GM19025 (cell line): ENCODE measurements around the gene SETBP1.

Source experiments
- ATAC-seq: cut with Tn5 transposase; IDR thresholded peaks from one replicate; pipeline ENCODE4 v1.9.1; 2021; ENCODE audit warnings: mild to moderate bottlenecking, low read depth, moderate library complexity; ENCODE audit not compliant: unreplicated experiment

SETBP1 gene

DNA sequence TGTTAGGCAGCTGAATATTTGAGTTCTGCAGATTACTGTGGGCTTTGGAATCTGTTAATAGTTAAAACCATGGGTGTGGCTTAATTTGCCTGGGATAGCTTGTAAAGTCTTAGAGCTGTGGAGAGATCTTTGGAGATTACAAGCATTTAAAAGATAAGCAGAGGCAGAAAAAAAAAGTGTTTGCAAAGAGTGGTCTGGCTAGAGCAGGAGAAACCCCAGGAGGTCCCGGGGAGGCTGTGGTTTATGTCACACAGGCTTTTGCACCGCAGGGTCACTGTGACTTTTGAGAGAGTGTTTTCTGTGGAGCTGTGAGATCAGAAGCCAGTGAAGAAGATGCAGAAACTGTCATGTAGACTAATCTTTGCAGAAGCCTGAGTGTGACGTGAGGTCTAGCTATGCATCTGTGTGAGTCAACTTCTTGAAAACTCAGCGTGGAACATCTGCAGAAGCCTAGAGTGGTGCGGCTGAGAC, 49.0 kb downstream of the SETBP1 start:
- ATAC-seq, result no peak

- no peak for ATAC-seq
These were observed 50.3 kb downstream of the SETBP1 start for GRCh38 chr18:44730803-44731529.

DNA sequence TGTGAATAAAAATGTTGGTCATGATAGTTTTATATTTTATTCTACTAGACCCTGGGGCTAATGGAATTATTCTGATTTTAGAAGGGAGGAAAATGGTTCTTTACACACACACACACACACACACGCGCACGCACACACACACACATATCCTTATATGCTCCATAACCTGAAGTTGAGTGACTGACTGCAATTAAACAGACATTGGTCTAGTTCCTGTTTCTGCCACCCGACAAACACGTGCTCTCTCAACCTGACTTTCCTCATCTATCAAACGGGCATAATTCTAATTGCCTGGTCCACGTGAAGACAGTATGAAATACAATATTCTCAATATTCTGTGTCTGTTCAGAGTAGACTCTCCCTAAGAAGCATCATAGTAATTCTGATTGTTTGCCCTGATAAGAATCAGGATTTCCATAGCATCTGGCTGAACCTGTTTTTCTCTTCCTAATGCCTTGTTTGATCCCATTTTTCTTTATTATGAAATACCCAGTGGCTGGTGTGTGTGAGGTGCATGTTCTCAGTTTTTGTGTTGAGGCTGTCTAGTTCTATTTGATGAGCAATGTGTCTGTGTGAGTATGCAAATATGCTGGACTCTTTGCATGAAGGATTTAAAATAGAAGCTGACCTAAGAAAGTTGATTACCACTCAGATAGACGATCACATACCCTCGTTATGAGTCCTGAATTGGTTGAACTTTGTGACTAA, 51.0 kb downstream of the SETBP1 start:
- peak; percentile 47 for ATAC-seq

GRCh38 chr18:44732238-44732563, 51.5 kb downstream of the SETBP1 start:
- no peak for ATAC-seq

DNA sequence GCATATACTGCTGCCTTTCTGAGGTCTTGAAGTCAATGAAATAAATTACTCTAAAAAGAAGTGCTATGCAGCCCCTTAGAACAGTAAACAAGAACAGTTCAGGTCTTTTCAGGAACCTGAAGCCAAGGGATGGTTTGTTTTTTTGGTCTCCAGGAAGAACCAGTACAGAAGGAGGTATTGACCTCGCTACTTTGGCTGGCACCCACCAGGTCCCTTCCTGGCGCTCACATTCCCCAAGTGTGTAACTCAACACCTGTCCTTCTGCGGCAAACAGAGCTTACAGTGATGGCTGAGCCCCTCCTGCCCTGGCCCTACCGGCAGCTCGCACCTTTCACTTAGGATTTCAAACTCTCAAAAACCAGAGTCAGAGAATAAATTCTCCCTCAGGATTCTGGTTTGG, 51.9 kb downstream of the SETBP1 start:
- ATAC-seq, result no peak

GRCh38 chr18:44733069-44733753, 52.5 kb downstream of the SETBP1 start:
- no peak for ATAC-seq

DNA sequence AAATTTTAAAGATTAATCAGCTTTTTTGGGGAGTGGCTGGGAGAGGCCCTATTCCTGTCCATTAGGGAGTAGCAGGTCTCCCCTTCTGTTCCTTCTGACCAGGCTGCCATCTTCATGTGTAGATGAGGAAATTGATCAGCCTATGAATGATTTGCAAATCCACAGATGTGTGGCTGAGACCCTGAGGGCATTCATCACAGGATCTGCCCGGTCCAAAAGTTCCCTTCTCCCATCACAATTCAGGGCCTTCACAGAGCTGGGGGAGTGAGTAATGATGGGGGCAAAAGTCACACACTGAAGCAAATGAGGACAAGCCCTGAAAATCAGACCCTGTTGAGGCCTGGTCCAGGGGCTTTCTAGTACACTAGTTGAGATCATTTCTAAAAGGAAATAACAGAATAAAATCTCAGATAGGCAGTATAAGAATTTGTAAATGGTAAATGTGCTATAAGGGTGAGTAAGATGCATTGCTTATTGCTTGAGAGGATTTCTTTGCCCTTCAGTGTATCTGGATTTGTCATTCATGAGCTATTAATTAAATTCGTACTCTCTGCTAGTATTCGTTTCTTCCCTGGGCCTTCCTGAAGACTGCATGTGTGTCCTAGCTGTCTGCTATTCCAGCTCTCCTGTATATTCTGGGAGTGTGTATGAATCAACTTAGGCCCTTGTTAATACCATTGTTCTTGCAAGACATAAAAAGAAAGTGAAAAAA, 53.2 kb downstream of the SETBP1 start:
- no peak for ATAC-seq

GRCh38 chr18:44735096-44735495, 54.4 kb downstream of the SETBP1 start:
- ATAC-seq, result no peak

- ATAC-seq, result no peak
These were observed 56.1 kb downstream of the SETBP1 start for GRCh38 chr18:44736664-44737380.

GRCh38 chr18:44737623-44738022, 56.9 kb downstream of the SETBP1 start:
- no peak for ATAC-seq

GRCh38 chr18:44740000-44740399, 59.3 kb downstream of the SETBP1 start:
- no peak for ATAC-seq

GRCh38 chr18:44741085-44741484, 60.4 kb downstream of the SETBP1 start:
- no peak for ATAC-seq

GRCh38 chr18:44741511-44741910, 60.8 kb downstream of the SETBP1 start:
- no peak for ATAC-seq

DNA sequence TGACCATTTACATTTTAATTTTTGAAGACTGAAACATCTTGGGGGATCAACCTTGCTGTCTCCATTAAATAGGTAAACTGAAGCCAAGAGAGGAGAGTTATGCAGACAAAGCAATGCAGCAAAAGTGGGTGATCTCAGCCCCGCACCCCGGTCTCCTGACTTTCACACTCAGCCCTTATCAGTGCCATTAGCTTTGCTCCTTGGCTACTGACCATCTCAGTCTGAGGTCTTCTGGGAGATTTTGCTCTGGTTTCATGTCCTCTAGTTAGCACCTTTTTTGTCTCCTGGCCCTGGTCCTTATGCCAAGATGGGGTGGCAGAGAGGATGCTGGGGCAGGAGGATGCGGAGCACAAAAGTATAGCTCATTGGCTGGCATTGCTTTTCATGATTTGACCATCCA, 61.4 kb downstream of the SETBP1 start:
- no peak for ATAC-seq

DNA sequence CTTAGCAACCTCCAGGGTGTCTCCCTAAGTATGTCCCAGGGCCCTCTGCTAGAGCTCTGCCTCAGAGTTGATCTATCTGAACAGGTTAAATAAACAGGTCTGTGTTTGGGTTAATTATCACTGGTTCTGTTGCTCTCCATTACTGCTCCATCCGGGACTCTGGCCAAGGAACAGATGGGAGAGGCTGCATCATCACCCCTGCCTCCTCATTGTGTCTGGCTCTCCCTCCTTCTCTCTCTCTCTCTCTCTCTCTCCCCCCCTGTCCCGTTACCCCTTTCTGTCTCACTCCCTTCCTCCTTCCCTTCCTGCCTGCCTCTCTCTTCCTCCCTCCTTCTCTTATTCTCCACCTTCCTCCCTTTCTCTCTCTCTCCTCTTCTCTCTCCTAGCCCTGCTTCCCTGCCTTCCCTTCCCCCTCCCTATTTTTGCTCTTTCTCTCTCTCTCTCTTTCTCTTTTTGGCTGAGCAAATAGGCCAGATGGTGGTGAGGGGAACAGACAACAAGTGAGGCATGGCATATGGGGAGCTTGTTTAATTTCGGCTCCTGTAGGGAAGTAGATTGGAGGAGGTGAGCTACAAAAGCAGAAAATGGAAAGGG, 62.1 kb downstream of the SETBP1 start:
- no peak for ATAC-seq

DNA sequence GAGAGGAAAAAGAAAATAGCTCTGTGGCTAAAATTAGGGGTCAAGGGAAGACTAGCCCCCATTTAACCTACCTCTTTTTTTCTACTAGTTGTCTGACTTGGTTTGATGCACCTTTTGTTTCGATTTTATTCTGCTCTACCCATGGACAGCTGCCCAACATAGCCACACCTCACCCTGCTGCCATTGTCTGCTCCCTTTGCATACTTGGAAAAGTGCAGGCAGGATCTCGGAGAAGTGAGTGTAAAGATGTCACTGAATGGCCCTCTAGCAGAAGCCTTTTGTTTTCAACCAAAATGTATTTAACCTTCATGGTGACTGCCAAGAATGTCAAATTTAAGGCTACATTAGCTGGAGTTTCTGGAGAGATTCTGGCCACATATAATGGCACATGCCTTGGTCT, 62.9 kb downstream of the SETBP1 start:
- ATAC-seq, result no peak

GRCh38 chr18:44744161-44745121, 63.8 kb downstream of the SETBP1 start:
- ATAC-seq, result no peak

DNA sequence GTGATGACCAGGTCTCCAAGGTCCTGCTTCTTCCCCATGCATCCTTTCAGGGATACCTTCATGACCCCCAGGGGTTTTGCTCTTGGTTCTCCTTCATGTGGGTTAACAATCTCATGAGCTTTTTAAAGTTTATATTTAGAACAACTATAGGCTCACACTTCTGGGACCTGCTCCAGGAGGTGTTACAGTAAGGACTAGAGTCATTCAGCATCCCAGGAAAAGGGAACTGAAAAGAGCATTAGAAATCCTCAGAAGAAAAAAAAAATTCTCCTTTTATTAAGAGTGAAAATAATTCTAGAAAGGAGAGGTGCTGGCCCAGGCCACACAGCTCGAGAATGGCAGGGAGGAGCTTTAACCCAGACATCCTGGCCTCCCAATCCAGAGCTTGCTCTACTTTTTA, 66.5 kb downstream of the SETBP1 start:
- ATAC-seq, result no peak

DNA sequence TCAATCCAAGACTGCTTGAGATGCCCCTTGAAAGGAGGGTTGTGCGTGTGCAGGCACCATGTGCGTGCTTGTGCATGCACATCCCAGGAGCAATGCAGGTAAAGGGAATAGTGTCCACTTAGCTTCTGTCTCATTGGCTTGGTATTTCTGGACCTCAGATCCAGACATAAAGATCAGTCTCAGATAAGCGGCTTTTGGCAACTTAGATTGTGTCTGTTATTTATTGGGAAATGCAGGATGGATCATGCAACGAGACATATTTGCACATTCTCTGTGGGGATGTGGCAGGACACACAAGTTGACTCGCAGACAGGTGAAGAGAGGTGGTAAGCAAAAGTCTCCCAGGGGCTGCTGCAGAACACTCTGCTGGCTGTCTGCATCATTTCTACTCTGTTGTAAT, 67.9 kb downstream of the SETBP1 start:
- ATAC-seq, result no peak
